ENCODE data around the gene CXCL3. TPM values are rescaled to one million over a fixed set of nuclear protein-coding genes. Genes with fewer than 3 reads are reported as not detected.

CXCL3 gene
- total RNA-seq, 2 experiments from 2014 or later: 0.30 to 0.61 TPM

- ChIA-PET CTCF (no interaction called here), POLR2A (no interaction called here)
- H3K36me3 Mint-ChIP-seq (ENCODE audit: low read depth): no peaks in the 10 kb centered on the region
- H3K9me3 Mint-ChIP-seq: no peaks in the 10 kb centered on the region
- no peak overlapping the region for H3K4me3 ChIP-seq (ENCODE audit: low read length)
- H3K4me1 ChIP-seq (ENCODE audit: insufficient read depth, low read length): no peaks in the 10 kb centered on the region
- H3K9me3 ChIP-seq (ENCODE audit: control insufficient read depth in 1 of 2, insufficient read depth in 1 of 2, low read length in 2 of 2): no peaks in the 10 kb centered on the region
- H3K27ac ChIP-seq (ENCODE audit: low read depth in 1 of 2, low read length in 2 of 2): no peak overlapping the region
- H3K27me3 ChIP-seq (ENCODE audit: control insufficient read depth in 1 of 2, insufficient read depth in 2 of 2, low read length in 2 of 2): no peaks in the 10 kb centered on the region
- H3K27me3 Mint-ChIP-seq: no peaks in the 10 kb centered on the region
- H3K4me1 Mint-ChIP-seq (ENCODE audit: low read depth): no peaks in the 10 kb centered on the region
- DNase-seq (no peak), ATAC-seq (ENCODE audit: poor library complexity) (no peak)
- no peaks in the 10 kb centered on the region for H3K36me3 ChIP-seq (ENCODE audit: insufficient read depth, low read length)
- intact Hi-C loops (cut with DNase I, micrococcal nuclease): no loop called here
- TF ChIP-seq CTCF (IDR thresholded peaks at IDR 0.05): no peak
- no peak overlapping the region for H3K4me3 Mint-ChIP-seq
- H3K27ac Mint-ChIP-seq: no peak overlapping the region
Observed at GRCh38 chr4:74066232-74066631, 27.7 kb upstream of the CXCL3 start.

GRCh38 chr4:74065115-74065642, 26.7 kb upstream of the CXCL3 start:
- intact Hi-C loops (cut with DNase I, micrococcal nuclease): no loop called here
- ChIA-PET POLR2A (no interaction called here), CTCF (no interaction called here)
- no peak for TF ChIP-seq CTCF (IDR thresholded peaks at IDR 0.05)
- H3K4me1 Mint-ChIP-seq (ENCODE audit: low read depth): no peaks in the 10 kb centered on the region
- no peak overlapping the region for H3K27ac Mint-ChIP-seq
- H3K27me3 ChIP-seq (ENCODE audit: control insufficient read depth in 1 of 2, insufficient read depth in 2 of 2, low read length in 2 of 2): no peaks in the 10 kb centered on the region
- H3K27ac ChIP-seq (ENCODE audit: low read depth in 1 of 2, low read length in 2 of 2): no peak overlapping the region
- ATAC-seq (ENCODE audit: poor library complexity): no peak
- no peaks in the 10 kb centered on the region for H3K9me3 Mint-ChIP-seq
- no peaks in the 10 kb centered on the region for H3K36me3 ChIP-seq (ENCODE audit: insufficient read depth, low read length)
- H3K4me1 ChIP-seq (ENCODE audit: insufficient read depth, low read length): no peaks in the 10 kb centered on the region
- no peaks in the 10 kb centered on the region for H3K9me3 ChIP-seq (ENCODE audit: control insufficient read depth in 1 of 2, insufficient read depth in 1 of 2, low read length in 2 of 2)
- H3K27me3 Mint-ChIP-seq: no peaks in the 10 kb centered on the region
- no peak for DNase-seq
- H3K4me3 ChIP-seq (ENCODE audit: low read length): no peak overlapping the region
- H3K36me3 Mint-ChIP-seq (ENCODE audit: low read depth): no peaks in the 10 kb centered on the region
- no peak overlapping the region for H3K4me3 Mint-ChIP-seq

GRCh38 chr4:74063859-74064258, 25.4 kb upstream of the CXCL3 start:
- Mint-ChIP-seq H3K27me3 (no peaks in the 10 kb centered on the region), H3K27ac (no peak overlapping the region), H3K9me3 (no peaks in the 10 kb centered on the region), H3K4me3 (no peak overlapping the region), H3K36me3 (ENCODE audit: low read depth) (no peaks in the 10 kb centered on the region), H3K4me1 (ENCODE audit: low read depth) (no peaks in the 10 kb centered on the region)
- no peak for TF ChIP-seq CTCF (IDR thresholded peaks at IDR 0.05)
- H3K27ac ChIP-seq (ENCODE audit: low read depth in 1 of 2, low read length in 2 of 2): no peak overlapping the region
- no peaks in the 10 kb centered on the region for H3K9me3 ChIP-seq (ENCODE audit: control insufficient read depth in 1 of 2, insufficient read depth in 1 of 2, low read length in 2 of 2)
- no peak for DNase-seq
- no peaks in the 10 kb centered on the region for H3K27me3 ChIP-seq (ENCODE audit: control insufficient read depth in 1 of 2, insufficient read depth in 2 of 2, low read length in 2 of 2)
- CTCF ChIA-PET: no interaction called here
- no peaks in the 10 kb centered on the region for H3K4me1 ChIP-seq (ENCODE audit: insufficient read depth, low read length)
- no peak for ATAC-seq (ENCODE audit: poor library complexity)
- H3K36me3 ChIP-seq (ENCODE audit: insufficient read depth, low read length): no peaks in the 10 kb centered on the region
- H3K4me3 ChIP-seq (ENCODE audit: low read length): no peak overlapping the region
- intact Hi-C loops (cut with DNase I, micrococcal nuclease): no loop called here
- POLR2A ChIA-PET: no interaction called here

Data from CD4-positive, alpha-beta T cell (primary cell).